ENCODE measurements around the gene GTPBP3.
"Not testable (repeated sequence)": the region's sequence is repeated elsewhere in the genome, so short reads cannot be mapped to it uniquely, and the experiment has no call there.

The GTPBP3 gene

GRCh38 chr19:17336872-17337674, at the start of gene GTPBP3:
Gene GTPBP3 (plus strand): TSS chr19:17337553. CDS start chr19:17337612, 59 bp downstream.
- peak; percentile 92 for ATAC-seq
- Mint-ChIP-seq H3K4me1 (peaks cover 68% of the 10 kb centered on the region), H3K4me3 (peak within 1 kb of the TSS; percentile 91 to 95), H3K27me3 (no peaks in the 10 kb centered on the region), H3K27ac (peak within 1 kb of the TSS; percentile 86 to 96), H3K9me3 (no peaks in the 10 kb centered on the region)
- DNase-seq: peak; percentile 93 to 96

GRCh38 chr19:17289489-17289888, 47.9 kb upstream of the GTPBP3 start:
- H3K27ac Mint-ChIP-seq: no peak overlapping the region
- H3K9me3 Mint-ChIP-seq: no peaks in the 10 kb centered on the region
- ATAC-seq (no peak), DNase-seq (peak; percentile 42 to 65)
- H3K4me3 Mint-ChIP-seq: no peak overlapping the region
- peaks cover 28% of the 10 kb centered on the region for H3K4me1 Mint-ChIP-seq
- no peaks in the 10 kb centered on the region for H3K27me3 Mint-ChIP-seq

GRCh38 chr19:17292301-17293074, 44.9 kb upstream of the GTPBP3 start:
- peak overlapping the region; percentile 90 to 94 for H3K4me3 Mint-ChIP-seq
- H3K27me3 Mint-ChIP-seq: no peaks in the 10 kb centered on the region
- peak overlapping the region; percentile 61 to 95 for H3K27ac Mint-ChIP-seq
- peak; percentile 83 to 90 for DNase-seq
- H3K9me3 Mint-ChIP-seq: no peaks in the 10 kb centered on the region
- H3K4me1 Mint-ChIP-seq: peaks cover 41% of the 10 kb centered on the region
- ATAC-seq: peak; percentile 97

- no peak for ATAC-seq
- no peak for DNase-seq
- Mint-ChIP-seq H3K9me3 (no peaks in the 10 kb centered on the region), H3K4me1 (peaks cover 41% of the 10 kb centered on the region), H3K27ac (peak overlapping the region in 1 of 2 donors; percentile 33), H3K4me3 (no peak overlapping the region), H3K27me3 (no peaks in the 10 kb centered on the region)
Observed at GRCh38 chr19:17293605-17294004, 43.7 kb upstream of the GTPBP3 start.

- peak; percentile 47 to 56 for DNase-seq
- Mint-ChIP-seq H3K27ac (peak overlapping the region in 1 of 2 donors; percentile 33), H3K27me3 (no peaks in the 10 kb centered on the region), H3K4me1 (peaks cover 41% of the 10 kb centered on the region), H3K9me3 (no peaks in the 10 kb centered on the region), H3K4me3 (no peak overlapping the region)
- no peak for ATAC-seq
Observed at GRCh38 chr19:17294051-17294891, 43.1 kb upstream of the GTPBP3 start.

- not testable (repeated sequence) for DNase-seq, ATAC-seq, H3K4me3 Mint-ChIP-seq, H3K27ac Mint-ChIP-seq, H3K9me3 Mint-ChIP-seq, H3K27me3 Mint-ChIP-seq
- peaks cover 41% of the 10 kb centered on the region for H3K4me1 Mint-ChIP-seq
Observed at GRCh38 chr19:17295551-17295950, 41.8 kb upstream of the GTPBP3 start.

GRCh38 chr19:17296273-17296672, 41.1 kb upstream of the GTPBP3 start:
- H3K27me3 Mint-ChIP-seq: no peaks in the 10 kb centered on the region
- ATAC-seq (no peak), DNase-seq (no peak)
- peak overlapping the region in 1 of 2 donors; percentile 57 for H3K27ac Mint-ChIP-seq
- H3K4me1 Mint-ChIP-seq: peaks cover 42% of the 10 kb centered on the region
- H3K9me3 Mint-ChIP-seq: no peaks in the 10 kb centered on the region
- H3K4me3 Mint-ChIP-seq: no peak overlapping the region

GRCh38 chr19:17296976-17297375, 40.4 kb upstream of the GTPBP3 start:
- ATAC-seq (no peak), DNase-seq (no peak)
- Mint-ChIP-seq H3K27ac (peak overlapping the region in 1 of 2 donors; percentile 59), H3K4me1 (peaks cover 45% of the 10 kb centered on the region), H3K27me3 (no peaks in the 10 kb centered on the region), H3K9me3 (no peaks in the 10 kb centered on the region), H3K4me3 (no peak overlapping the region)

- DNase-seq: no peak
- no peaks in the 10 kb centered on the region for H3K27me3 Mint-ChIP-seq
- no peaks in the 10 kb centered on the region for H3K9me3 Mint-ChIP-seq
- no peak overlapping the region for H3K27ac Mint-ChIP-seq
- no peak for ATAC-seq
- no peak overlapping the region for H3K4me3 Mint-ChIP-seq
- H3K4me1 Mint-ChIP-seq: peaks cover 44% of the 10 kb centered on the region
Observed at GRCh38 chr19:17300992-17301619, 36.2 kb upstream of the GTPBP3 start.

GRCh38 chr19:17302391-17303166, 34.8 kb upstream of the GTPBP3 start:
- H3K4me3 Mint-ChIP-seq: peak overlapping the region; percentile 68 to 79
- H3K4me1 Mint-ChIP-seq: peaks cover 49% of the 10 kb centered on the region
- ATAC-seq: no peak
- H3K27me3 Mint-ChIP-seq: no peaks in the 10 kb centered on the region
- DNase-seq: peak in 1 of 2 donors; percentile 32
- no peak overlapping the region for H3K27ac Mint-ChIP-seq
- H3K9me3 Mint-ChIP-seq: no peaks in the 10 kb centered on the region

GRCh38 chr19:17303167-17303939, 34.0 kb upstream of the GTPBP3 start, which contains the start of gene ABHD8:
Gene ABHD8 (minus strand): TSS chr19:17303425. CDS start chr19:17301616, 1,809 bp downstream.
- DNase-seq (peak; percentile 93 to 97), ATAC-seq (peak; percentile 78)
- Mint-ChIP-seq H3K4me3 (peak within 1 kb of the TSS; percentile 68 to 79), H3K4me1 (peaks cover 55% of the 10 kb centered on the region), H3K27ac (peak within 1 kb of the TSS in 1 of 2 donors; percentile 63), H3K27me3 (no peaks in the 10 kb centered on the region), H3K9me3 (no peaks in the 10 kb centered on the region)

GRCh38 chr19:17303940-17304267, 33.4 kb upstream of the GTPBP3 start:
- no peaks in the 10 kb centered on the region for H3K9me3 Mint-ChIP-seq
- no peak for ATAC-seq
- DNase-seq: no peak
- no peaks in the 10 kb centered on the region for H3K27me3 Mint-ChIP-seq
- peaks cover 57% of the 10 kb centered on the region for H3K4me1 Mint-ChIP-seq
- no peak overlapping the region for H3K27ac Mint-ChIP-seq
- peak overlapping the region; percentile 68 to 79 for H3K4me3 Mint-ChIP-seq

- ATAC-seq (no peak), DNase-seq (no peak)
- H3K4me3 Mint-ChIP-seq: peak overlapping the region; percentile 88 to 91
- no peaks in the 10 kb centered on the region for H3K27me3 Mint-ChIP-seq
- H3K9me3 Mint-ChIP-seq: no peaks in the 10 kb centered on the region
- H3K27ac Mint-ChIP-seq: peak overlapping the region in 1 of 2 donors; percentile 23
- peaks cover 64% of the 10 kb centered on the region for H3K4me1 Mint-ChIP-seq
Observed at GRCh38 chr19:17304386-17305215, 32.8 kb upstream of the GTPBP3 start.
